ENCODE measurements around the gene RNF169.

Gene RNF169

GRCh38 chr11:74748211-74749126, at the start of gene RNF169:
RNF169 (plus strand) TSS chr11:74748849; CDS start chr11:74748881, 32 bp downstream.
- peak; percentile 90 for DNase-seq
- H3K36me3 Mint-ChIP-seq (ENCODE audit: low read depth): peaks cover 18% of the 10 kb centered on the region
- H3K27ac Mint-ChIP-seq: peak within 1 kb of the TSS; percentile 95
- H3K4me1 Mint-ChIP-seq: peaks cover 31% of the 10 kb centered on the region
- no peak for TF ChIP-seq CTCF (IDR thresholded peaks at IDR 0.05)
- peaks cover 5% of the 10 kb centered on the region for H3K27me3 Mint-ChIP-seq (ENCODE audit: low read depth, poor library complexity)
- H3K9me3 Mint-ChIP-seq: peaks cover 8% of the 10 kb centered on the region
- peak within 1 kb of the TSS; percentile 92 for H3K4me3 Mint-ChIP-seq

- H3K27ac Mint-ChIP-seq: no peak overlapping the region
- H3K36me3 Mint-ChIP-seq (ENCODE audit: low read depth): no peaks in the 10 kb centered on the region
- no peak for TF ChIP-seq CTCF (IDR thresholded peaks at IDR 0.05)
- DNase-seq: no peak
- no peaks in the 10 kb centered on the region for H3K9me3 Mint-ChIP-seq
- H3K27me3 Mint-ChIP-seq (ENCODE audit: low read depth, poor library complexity): peaks cover 21% of the 10 kb centered on the region
- H3K4me3 Mint-ChIP-seq: no peak overlapping the region
- H3K4me1 Mint-ChIP-seq: peaks cover 19% of the 10 kb centered on the region
Observed at GRCh38 chr11:74699615-74700396, 48.8 kb upstream of the RNF169 start.

GRCh38 chr11:74701351-74701750, 47.3 kb upstream of the RNF169 start:
- H3K4me3 Mint-ChIP-seq: no peak overlapping the region
- no peaks in the 10 kb centered on the region for H3K36me3 Mint-ChIP-seq (ENCODE audit: low read depth)
- no peaks in the 10 kb centered on the region for H3K9me3 Mint-ChIP-seq
- no peak for TF ChIP-seq CTCF (IDR thresholded peaks at IDR 0.05)
- H3K27ac Mint-ChIP-seq: no peak overlapping the region
- no peak for DNase-seq
- peaks cover 14% of the 10 kb centered on the region for H3K4me1 Mint-ChIP-seq
- H3K27me3 Mint-ChIP-seq (ENCODE audit: low read depth, poor library complexity): peaks cover 20% of the 10 kb centered on the region

- TF ChIP-seq CTCF (IDR thresholded peaks at IDR 0.05): peak; percentile 92
- Mint-ChIP-seq H3K27me3 (ENCODE audit: low read depth, poor library complexity) (peaks cover 21% of the 10 kb centered on the region), H3K4me1 (peaks cover 5% of the 10 kb centered on the region), H3K36me3 (ENCODE audit: low read depth) (no peaks in the 10 kb centered on the region), H3K27ac (no peak overlapping the region), H3K4me3 (no peak overlapping the region), H3K9me3 (no peaks in the 10 kb centered on the region)
- peak; percentile 76 for DNase-seq
Observed at GRCh38 chr11:74702383-74703007, 46.2 kb upstream of the RNF169 start.

- Mint-ChIP-seq H3K4me3 (no peak overlapping the region), H3K36me3 (ENCODE audit: low read depth) (no peaks in the 10 kb centered on the region), H3K27me3 (ENCODE audit: low read depth, poor library complexity) (peaks cover 16% of the 10 kb centered on the region), H3K9me3 (no peaks in the 10 kb centered on the region), H3K4me1 (peaks cover 9% of the 10 kb centered on the region), H3K27ac (no peak overlapping the region)
- no peak for TF ChIP-seq CTCF (IDR thresholded peaks at IDR 0.05)
- DNase-seq: no peak
Observed at GRCh38 chr11:74703211-74703610, 45.4 kb upstream of the RNF169 start.

All from nephron progenitor cell (in vitro differentiated cells).